ENCODE data around the gene PCCA. TPM values are rescaled to one million over a fixed set of nuclear protein-coding genes. Genes with fewer than 3 reads are reported as not detected.

PCCA gene
- total RNA-seq, 1 experiment from 2014 or later: 52.8 TPM

- ChIA-PET CTCF (interaction anchor here (0.6 to 1.3 kb wide), 6 partner anchors 245 to 759 kb away, joined by 4 to 10 read pairs (median 8); no protein-coding TSS in a partner anchor), POLR2A (no interaction called here)
- Mint-ChIP-seq H3K9me3 (no peaks in the 10 kb centered on the region), H3K27me3 (ENCODE audit: low read depth) (no peaks in the 10 kb centered on the region), H3K4me1 (peaks cover 39% of the 10 kb centered on the region), H3K4me3 (no peak overlapping the region), H3K36me3 (no peaks in the 10 kb centered on the region), H3K27ac (peak overlapping the region; percentile 65; the same call in 1 of the 2 replicates)
- DNase-seq (ENCODE audit: low spot score) (no peak), ATAC-seq (no peak)
- no peak for TF ChIP-seq NFATC4 (CRISPR knock-in tag; IDR thresholded peaks at IDR 0.05)
- TF ChIP-seq TCF7 (CRISPR knock-in tag; IDR thresholded peaks at IDR 0.05; ENCODE audit: low read depth): no peak
- no peak for TF ChIP-seq GRHL2 (CRISPR knock-in tag; IDR thresholded peaks at IDR 0.05; ENCODE audit: insufficient replicate concordance, severe bottlenecking)
- TF ChIP-seq TEAD1 (CRISPR knock-in tag; IDR thresholded peaks at IDR 0.05): no peak
- no peak for TF ChIP-seq RORB (CRISPR knock-in tag; IDR thresholded peaks at IDR 0.05)
- no peak for TF ChIP-seq MAX (CRISPR knock-in tag; IDR thresholded peaks at IDR 0.05)
- TF ChIP-seq ARID4B (CRISPR knock-in tag; IDR thresholded peaks at IDR 0.05; ENCODE audit: borderline replicate concordance): no peak
- no peak for TF ChIP-seq ZNF232 (CRISPR knock-in tag; IDR thresholded peaks at IDR 0.05)
- TF ChIP-seq ESRRA (CRISPR knock-in tag; IDR thresholded peaks at IDR 0.05; ENCODE audit: borderline replicate concordance): no peak
- no peak for TF ChIP-seq IRF2 (CRISPR knock-in tag; IDR thresholded peaks at IDR 0.05; ENCODE audit: borderline replicate concordance, low read depth)
- no peak for TF ChIP-seq SOX15 (CRISPR knock-in tag; IDR thresholded peaks at IDR 0.05)
- no peak for TF ChIP-seq HMGA2 (CRISPR knock-in tag; IDR thresholded peaks at IDR 0.05)
- no peak for TF ChIP-seq ZSCAN18 (CRISPR knock-in tag; IDR thresholded peaks at IDR 0.05)
- no peak for TF ChIP-seq SMAD4 (CRISPR knock-in tag; IDR thresholded peaks at IDR 0.05)
- TF ChIP-seq ETV6 (CRISPR knock-in tag; IDR thresholded peaks at IDR 0.05): no peak
- TF ChIP-seq GABPB1 (CRISPR knock-in tag; IDR thresholded peaks at IDR 0.05): no peak
- no peak for TF ChIP-seq ATF1 (CRISPR knock-in tag; IDR thresholded peaks at IDR 0.05)
- no peak for TF ChIP-seq TP53 (CRISPR knock-in tag; IDR thresholded peaks at IDR 0.05)
- TF ChIP-seq PRRX2 (CRISPR knock-in tag; IDR thresholded peaks at IDR 0.05): no peak
Measured at GRCh38 chr13:100234524-100235136, 145.7 kb downstream of the PCCA start.

- no peak for DNase-seq (ENCODE audit: low spot score)
- Mint-ChIP-seq H3K4me1 (peaks cover 47% of the 10 kb centered on the region), H3K4me3 (no peak overlapping the region), H3K9me3 (no peaks in the 10 kb centered on the region), H3K27me3 (ENCODE audit: low read depth) (no peaks in the 10 kb centered on the region), H3K36me3 (no peaks in the 10 kb centered on the region), H3K27ac (no peak overlapping the region)
- POLR2A ChIA-PET: interaction anchor here (0.5 to 0.7 kb wide), 2 partner anchors 36 to 216 kb away, joined by 3 read pairs; no protein-coding TSS in a partner anchor
- ATAC-seq: no peak
- CTCF ChIA-PET: interaction anchor here (0.5 to 1.3 kb wide), 23 partner anchors 10 to 657 kb away, joined by 3 to 10 read pairs (median 4); partner anchors contain the start of gene PCCA
- TF ChIP-seq CTCF (IDR thresholded peaks at IDR 0.05) (peak; percentile 38; the same call in 1 of the 2 replicates), AFF4 (CRISPR knock-in tag; IDR thresholded peaks at IDR 0.05; ENCODE audit: borderline replicate concordance) (no peak)
Measured at GRCh38 chr13:100235311-100235901, 146.5 kb downstream of the PCCA start.
